Measurements from ENCODE around the gene CCDC8. TPM values are rescaled to one million over a fixed set of nuclear protein-coding genes. Genes with fewer than 3 reads are reported as not detected.

Gene CCDC8
- polyA plus RNA-seq, 1 of the 3 experiments (the other 2 are of a cell fraction), result 0.03 TPM

- DNase-seq, result peak; percentile 80
- Histone ChIP-seq H3K4me1 (ENCODE audit: control insufficient read depth in 1 of 2, insufficient read depth in 2 of 2, low read depth in 1 of 2, low read length in 1 of 2) (peaks cover 30 to 46% of the 10 kb centered on the region in 2 experiments), H3K4me2 (peak overlapping the region; percentile 67), H3K79me2 (ENCODE audit: insufficient read depth) (peaks cover 51% of the 10 kb centered on the region), H4K20me1 (ENCODE audit: insufficient read depth) (peaks cover 39% of the 10 kb centered on the region), H3K27me3 (ENCODE audit: insufficient read depth) (no peaks in the 10 kb centered on the region), H3K9ac (no peak overlapping the region), H2AFZ (ENCODE audit: low read depth) (no peak overlapping the region), H3F3A (replicated peaks; ENCODE audit: insufficient read depth) (peaks cover 17% of the 10 kb centered on the region), H3K36me3 (replicated peaks in 1 of 2; ENCODE audit: control insufficient read depth in 1 of 2, insufficient read depth in 2 of 2, low read length in 1 of 2) (peaks cover 21 to 26% of the 10 kb centered on the region in 2 experiments), H3K9me3 (no peaks in the 10 kb centered on the region), H3K27ac (ENCODE audit: low read depth in 2 of 2, low read length in 1 of 2) (peak overlapping the region; percentile 63 to 67), H3K4me3 (ENCODE audit: low read depth in 2 of 2, low read length in 1 of 2) (no peak overlapping the region), H3K9me2 (no peaks in the 10 kb centered on the region)
- POLR2A ChIA-PET, result no interaction called here
- TF ChIP-seq, protein P1, sequence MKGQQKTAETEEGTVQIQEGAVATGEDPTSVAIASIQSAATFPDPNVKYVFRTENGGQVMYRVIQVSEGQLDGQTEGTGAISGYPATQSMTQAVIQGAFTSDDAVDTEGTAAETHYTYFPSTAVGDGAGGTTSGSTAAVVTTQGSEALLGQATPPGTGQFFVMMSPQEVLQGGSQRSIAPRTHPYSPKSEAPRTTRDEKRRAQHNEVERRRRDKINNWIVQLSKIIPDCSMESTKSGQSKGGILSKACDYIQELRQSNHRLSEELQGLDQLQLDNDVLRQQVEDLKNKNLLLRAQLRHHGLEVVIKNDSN (IDR thresholded peaks at IDR 0.05; ENCODE audit: borderline replicate concordance, low read depth), result peak; percentile 44; the same call in 1 of the 2 replicates
- TF ChIP-seq CHD2 (IDR thresholded peaks at IDR 0.05; ENCODE audit: low read length, partially characterized antibody) (no peak), NFIC (IDR thresholded peaks at IDR 0.05; ENCODE audit: borderline replicate concordance) (peak; percentile 92), TEAD4 (IDR thresholded peaks at IDR 0.05; ENCODE audit: borderline replicate concordance, insufficient read depth) (0 out of 2 replicates have a peak, but pooled peaks have one; percentile 34), MAX (IDR thresholded peaks at IDR 0.05; ENCODE audit: low read depth) (peak; percentile 88), TCF12 (IDR thresholded peaks at IDR 0.05) (peak; percentile 79), JUND (IDR thresholded peaks at IDR 0.05) (0 out of 2 replicates have a peak, but pooled peaks have one; percentile 6), MXI1 (IDR thresholded peaks at IDR 0.05; ENCODE audit: low read depth, low read length) (peak; percentile 87; the same call in 1 of the 2 replicates), EP300 (IDR thresholded peaks at IDR 0.05; ENCODE audit: borderline replicate concordance in 1 of 2, low read depth in 1 of 2, low read length in 1 of 2) (peak in 1 of 2 experiments; percentile 39; a peak in 1 of 4 replicates)
- TF ChIP-seq, protein P2, sequence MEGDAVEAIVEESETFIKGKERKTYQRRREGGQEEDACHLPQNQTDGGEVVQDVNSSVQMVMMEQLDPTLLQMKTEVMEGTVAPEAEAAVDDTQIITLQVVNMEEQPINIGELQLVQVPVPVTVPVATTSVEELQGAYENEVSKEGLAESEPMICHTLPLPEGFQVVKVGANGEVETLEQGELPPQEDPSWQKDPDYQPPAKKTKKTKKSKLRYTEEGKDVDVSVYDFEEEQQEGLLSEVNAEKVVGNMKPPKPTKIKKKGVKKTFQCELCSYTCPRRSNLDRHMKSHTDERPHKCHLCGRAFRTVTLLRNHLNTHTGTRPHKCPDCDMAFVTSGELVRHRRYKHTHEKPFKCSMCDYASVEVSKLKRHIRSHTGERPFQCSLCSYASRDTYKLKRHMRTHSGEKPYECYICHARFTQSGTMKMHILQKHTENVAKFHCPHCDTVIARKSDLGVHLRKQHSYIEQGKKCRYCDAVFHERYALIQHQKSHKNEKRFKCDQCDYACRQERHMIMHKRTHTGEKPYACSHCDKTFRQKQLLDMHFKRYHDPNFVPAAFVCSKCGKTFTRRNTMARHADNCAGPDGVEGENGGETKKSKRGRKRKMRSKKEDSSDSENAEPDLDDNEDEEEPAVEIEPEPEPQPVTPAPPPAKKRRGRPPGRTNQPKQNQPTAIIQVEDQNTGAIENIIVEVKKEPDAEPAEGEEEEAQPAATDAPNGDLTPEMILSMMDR (IDR thresholded peaks at IDR 0.05), result no peak
- CTCF ChIA-PET, result interaction anchor here (0.6 to 5.0 kb wide), 7 partner anchors 22 to 230 kb away, joined by 3 to 27 read pairs (median 4); partner anchors contain the start of gene PPP5C
- 43% methylated on average over 12 of the region's 17 CpGs for WGBS (ENCODE audit: low lambda C conversion rate)
These were observed 39.6 kb downstream of the CCDC8 start for GRCh38 chr19:46373491-46374359.

DNA sequence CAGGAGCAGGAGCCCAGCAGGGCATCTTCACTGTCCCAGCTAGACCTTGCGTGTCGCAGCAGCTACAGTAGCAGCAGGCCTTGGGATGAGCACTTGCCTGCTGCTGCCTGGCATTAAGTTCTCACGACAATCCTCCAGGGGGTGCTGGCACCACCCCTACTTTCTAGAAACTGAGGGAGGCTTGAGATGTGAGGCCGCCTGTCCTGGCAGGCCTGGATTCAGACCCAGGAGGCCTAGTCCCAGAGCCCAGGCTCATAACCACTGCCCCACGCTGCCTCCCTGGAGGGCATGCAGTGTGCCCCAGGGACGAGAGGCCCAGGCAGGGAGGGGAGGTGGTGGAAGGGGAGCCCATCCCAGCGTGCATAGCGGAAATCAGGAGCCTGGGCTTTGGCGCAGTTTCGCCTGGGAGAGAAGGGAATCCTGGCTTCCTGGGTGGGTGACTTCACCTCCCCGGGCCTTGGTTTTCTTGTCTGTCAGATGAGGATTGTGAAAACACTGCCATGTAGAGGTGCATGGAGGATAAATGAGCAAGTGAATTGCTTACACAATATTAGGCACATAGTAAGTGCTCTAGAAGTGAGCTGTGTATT lies 40.4 kb downstream of the CCDC8 start:
- TF ChIP-seq FOXM1 (IDR thresholded peaks at IDR 0.05; ENCODE audit: low read depth) (no peak), POLR2AphosphoS5 (IDR thresholded peaks at IDR 0.05; ENCODE audit: low read depth, low read length) (no peak), IRF3 (IDR thresholded peaks at IDR 0.05; ENCODE audit: low read depth, low read length) (no peak), JUND (IDR thresholded peaks at IDR 0.05) (no peak), CHD2 (IDR thresholded peaks at IDR 0.05; ENCODE audit: low read length, partially characterized antibody) (no peak), TAF1 (IDR thresholded peaks at IDR 0.05; ENCODE audit: borderline replicate concordance, low read depth, low read length) (no peak), MEF2A (IDR thresholded peaks at IDR 0.05; ENCODE audit: borderline replicate concordance, low read depth) (no peak)
- TF ChIP-seq, protein P2 (IDR thresholded peaks at IDR 0.05), result peak; percentile 48
- peaks cover 54% of the 10 kb centered on the region for H3K79me2 ChIP-seq (ENCODE audit: insufficient read depth)
- peak overlapping the region; percentile 63 to 67 for H3K27ac ChIP-seq (ENCODE audit: low read depth in 2 of 2, low read length in 1 of 2)
- DNase-seq, result no peak
- peaks cover 10% of the 10 kb centered on the region for H3F3A ChIP-seq (replicated peaks; ENCODE audit: insufficient read depth)
- no peaks in the 10 kb centered on the region for H3K9me2 ChIP-seq
- 78% methylated on average over 5 of the region's 11 CpGs for WGBS (ENCODE audit: low lambda C conversion rate)
- POLR2A ChIA-PET, result no interaction called here
- CTCF ChIA-PET, result interaction anchor here (0.6 to 5.0 kb wide), 10 partner anchors 8 to 1034 kb away, joined by 3 to 27 read pairs (median 4); partner anchors contain the start of genes IGFL2 and PPP5C
- H3K9me3 ChIP-seq, result no peaks in the 10 kb centered on the region
- no peaks in the 10 kb centered on the region for H3K27me3 ChIP-seq (ENCODE audit: insufficient read depth)
- H3K9ac ChIP-seq, result 0 out of 2 replicates have a peak overlapping the region, but pooled peaks have one; percentile 28
- H3K36me3 ChIP-seq (replicated peaks in 1 of 2; ENCODE audit: control insufficient read depth in 1 of 2, insufficient read depth in 2 of 2, low read length in 1 of 2), result peaks cover 21 to 27% of the 10 kb centered on the region in 2 experiments
- peaks cover 34% of the 10 kb centered on the region for H4K20me1 ChIP-seq (ENCODE audit: insufficient read depth)
- no peak overlapping the region for H3K4me3 ChIP-seq (ENCODE audit: low read depth in 2 of 2, low read length in 1 of 2)
- peak overlapping the region; percentile 67 for H3K4me2 ChIP-seq
- H3K4me1 ChIP-seq (ENCODE audit: control insufficient read depth in 1 of 2, insufficient read depth in 2 of 2, low read depth in 1 of 2, low read length in 1 of 2), result peaks cover 30 to 39% of the 10 kb centered on the region in 2 experiments
- no peak overlapping the region for H2AFZ ChIP-seq (ENCODE audit: low read depth)

Measured in SK-N-SH (cell line).